ENCODE results near the gene ADAMTS18.

Gene ADAMTS18

GRCh38 chr16:77324729-77325128 is 110.1 kb downstream of the ADAMTS18 start:
- H3K79me2 ChIP-seq (ENCODE audit: insufficient read depth, low read depth): no peaks in the 10 kb centered on the region
- H3K27me3 ChIP-seq (ENCODE audit: insufficient read depth, low read depth): no peaks in the 10 kb centered on the region
- H3K9ac ChIP-seq: no peak overlapping the region
- no peak overlapping the region for H3K4me2 ChIP-seq
- no peaks in the 10 kb centered on the region for H3K36me3 ChIP-seq (ENCODE audit: insufficient read depth)
- no peak overlapping the region for H2AFZ ChIP-seq (ENCODE audit: low read depth)
- no peaks in the 10 kb centered on the region for H3K4me1 ChIP-seq (ENCODE audit: low read depth, poor library complexity, severe bottlenecking)
- TF ChIP-seq, protein P1, sequence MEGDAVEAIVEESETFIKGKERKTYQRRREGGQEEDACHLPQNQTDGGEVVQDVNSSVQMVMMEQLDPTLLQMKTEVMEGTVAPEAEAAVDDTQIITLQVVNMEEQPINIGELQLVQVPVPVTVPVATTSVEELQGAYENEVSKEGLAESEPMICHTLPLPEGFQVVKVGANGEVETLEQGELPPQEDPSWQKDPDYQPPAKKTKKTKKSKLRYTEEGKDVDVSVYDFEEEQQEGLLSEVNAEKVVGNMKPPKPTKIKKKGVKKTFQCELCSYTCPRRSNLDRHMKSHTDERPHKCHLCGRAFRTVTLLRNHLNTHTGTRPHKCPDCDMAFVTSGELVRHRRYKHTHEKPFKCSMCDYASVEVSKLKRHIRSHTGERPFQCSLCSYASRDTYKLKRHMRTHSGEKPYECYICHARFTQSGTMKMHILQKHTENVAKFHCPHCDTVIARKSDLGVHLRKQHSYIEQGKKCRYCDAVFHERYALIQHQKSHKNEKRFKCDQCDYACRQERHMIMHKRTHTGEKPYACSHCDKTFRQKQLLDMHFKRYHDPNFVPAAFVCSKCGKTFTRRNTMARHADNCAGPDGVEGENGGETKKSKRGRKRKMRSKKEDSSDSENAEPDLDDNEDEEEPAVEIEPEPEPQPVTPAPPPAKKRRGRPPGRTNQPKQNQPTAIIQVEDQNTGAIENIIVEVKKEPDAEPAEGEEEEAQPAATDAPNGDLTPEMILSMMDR (conservative IDR thresholded peaks at IDR 0.05; ENCODE audit: low read depth, low read length): no peak
- no peaks in the 10 kb centered on the region for H4K20me1 ChIP-seq (ENCODE audit: insufficient read depth)
- no peak overlapping the region for H3K4me3 ChIP-seq (IDR thresholded peaks at IDR 0.05; ENCODE audit: insufficient read depth, low read depth, low read length)
- H3K27ac ChIP-seq: no peak overlapping the region

- Histone ChIP-seq H3K36me3 (ENCODE audit: insufficient read depth) (no peaks in the 10 kb centered on the region), H3K27ac (no peak overlapping the region), H2AFZ (ENCODE audit: low read depth) (no peak overlapping the region), H3K27me3 (ENCODE audit: insufficient read depth, low read depth) (no peaks in the 10 kb centered on the region), H3K79me2 (ENCODE audit: insufficient read depth, low read depth) (no peaks in the 10 kb centered on the region), H3K9ac (no peak overlapping the region), H4K20me1 (ENCODE audit: insufficient read depth) (no peaks in the 10 kb centered on the region), H3K4me2 (no peak overlapping the region), H3K4me3 (IDR thresholded peaks at IDR 0.05; ENCODE audit: insufficient read depth, low read depth, low read length) (no peak overlapping the region), H3K4me1 (ENCODE audit: low read depth, poor library complexity, severe bottlenecking) (no peaks in the 10 kb centered on the region)
- TF ChIP-seq, protein P1 (conservative IDR thresholded peaks at IDR 0.05; ENCODE audit: low read depth, low read length): no peak
These were observed 111.1 kb downstream of the ADAMTS18 start for GRCh38 chr16:77323695-77324094.

DNA sequence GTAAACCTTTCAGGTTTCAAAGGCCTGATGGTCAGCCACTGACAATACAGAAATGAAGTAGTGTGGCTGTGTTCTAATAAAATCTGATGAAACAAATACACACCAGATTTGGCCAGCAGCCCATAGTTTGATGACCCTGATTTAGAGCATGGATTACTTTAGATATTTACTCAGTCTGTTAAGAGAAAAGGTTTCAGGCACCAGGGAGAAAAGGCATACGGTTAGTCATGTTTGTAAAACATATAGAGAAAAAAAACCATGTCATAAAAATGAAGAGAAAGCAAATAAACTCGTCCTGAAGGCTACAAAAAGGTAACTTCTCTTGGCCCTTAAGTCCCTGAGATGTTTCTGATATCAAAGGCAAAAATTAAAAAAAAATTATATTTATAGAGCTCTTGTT is 112.1 kb downstream of the ADAMTS18 start:
- H3K9ac ChIP-seq: no peak overlapping the region
- no peak overlapping the region for H2AFZ ChIP-seq (ENCODE audit: low read depth)
- H3K36me3 ChIP-seq (ENCODE audit: insufficient read depth): no peaks in the 10 kb centered on the region
- H3K79me2 ChIP-seq (ENCODE audit: insufficient read depth, low read depth): no peaks in the 10 kb centered on the region
- H3K4me3 ChIP-seq (IDR thresholded peaks at IDR 0.05; ENCODE audit: insufficient read depth, low read depth, low read length): no peak overlapping the region
- no peaks in the 10 kb centered on the region for H3K4me1 ChIP-seq (ENCODE audit: low read depth, poor library complexity, severe bottlenecking)
- H3K27me3 ChIP-seq (ENCODE audit: insufficient read depth, low read depth): no peaks in the 10 kb centered on the region
- H4K20me1 ChIP-seq (ENCODE audit: insufficient read depth): no peaks in the 10 kb centered on the region
- TF ChIP-seq, protein P1 (conservative IDR thresholded peaks at IDR 0.05; ENCODE audit: low read depth, low read length): no peak
- H3K4me2 ChIP-seq: no peak overlapping the region
- H3K27ac ChIP-seq: no peak overlapping the region

- no peak overlapping the region for H3K9ac ChIP-seq
- H3K4me2 ChIP-seq: no peak overlapping the region
- TF ChIP-seq, protein P1 (conservative IDR thresholded peaks at IDR 0.05; ENCODE audit: low read depth, low read length): no peak
- no peak overlapping the region for H3K4me3 ChIP-seq (IDR thresholded peaks at IDR 0.05; ENCODE audit: insufficient read depth, low read depth, low read length)
- no peaks in the 10 kb centered on the region for H3K27me3 ChIP-seq (ENCODE audit: insufficient read depth, low read depth)
- H3K4me1 ChIP-seq (ENCODE audit: low read depth, poor library complexity, severe bottlenecking): no peaks in the 10 kb centered on the region
- H2AFZ ChIP-seq (ENCODE audit: low read depth): no peak overlapping the region
- no peak overlapping the region for H3K27ac ChIP-seq
- H3K79me2 ChIP-seq (ENCODE audit: insufficient read depth, low read depth): no peaks in the 10 kb centered on the region
- no peaks in the 10 kb centered on the region for H4K20me1 ChIP-seq (ENCODE audit: insufficient read depth)
- H3K36me3 ChIP-seq (ENCODE audit: insufficient read depth): no peaks in the 10 kb centered on the region
These were observed 117.8 kb downstream of the ADAMTS18 start for GRCh38 chr16:77317059-77317458.

All from KMS-11 (cell line).